HEK293 (cell line): ENCODE measurements around the gene ANKH.

Experiments
- ATF2 ChIP-seq: fragments of 450-650 bp; formaldehyde crosslinking; IDR thresholded peaks from 2 replicates; pipeline ENCODE4 v1.5.1; 2016; ENCODE audit warnings: missing biosample characterization, missing genetic modification characterization, low read depth
- ZNF707 ChIP-seq: fragments of 450-650 bp; formaldehyde crosslinking; IDR thresholded peaks from 2 replicates; pipeline ENCODE4 v1.5.1; 2016; ENCODE audit warnings: missing biosample characterization, missing genetic modification characterization
- TF ChIP-seq, protein P1 (sequence below): fragments of 450-650 bp; formaldehyde crosslinking; IDR thresholded peaks from 2 replicates; pipeline ENCODE4 v1.5.1; 2016; ENCODE audit warnings: missing biosample characterization, missing genetic modification characterization
- TF ChIP-seq, protein P2 (sequence below): fragments of 450-650 bp; formaldehyde crosslinking; IDR thresholded peaks from 2 replicates; pipeline ENCODE4 v1.5.1; 2016; ENCODE audit warnings: missing biosample characterization, missing genetic modification characterization

- TF ChIP-seq, protein P1, sequence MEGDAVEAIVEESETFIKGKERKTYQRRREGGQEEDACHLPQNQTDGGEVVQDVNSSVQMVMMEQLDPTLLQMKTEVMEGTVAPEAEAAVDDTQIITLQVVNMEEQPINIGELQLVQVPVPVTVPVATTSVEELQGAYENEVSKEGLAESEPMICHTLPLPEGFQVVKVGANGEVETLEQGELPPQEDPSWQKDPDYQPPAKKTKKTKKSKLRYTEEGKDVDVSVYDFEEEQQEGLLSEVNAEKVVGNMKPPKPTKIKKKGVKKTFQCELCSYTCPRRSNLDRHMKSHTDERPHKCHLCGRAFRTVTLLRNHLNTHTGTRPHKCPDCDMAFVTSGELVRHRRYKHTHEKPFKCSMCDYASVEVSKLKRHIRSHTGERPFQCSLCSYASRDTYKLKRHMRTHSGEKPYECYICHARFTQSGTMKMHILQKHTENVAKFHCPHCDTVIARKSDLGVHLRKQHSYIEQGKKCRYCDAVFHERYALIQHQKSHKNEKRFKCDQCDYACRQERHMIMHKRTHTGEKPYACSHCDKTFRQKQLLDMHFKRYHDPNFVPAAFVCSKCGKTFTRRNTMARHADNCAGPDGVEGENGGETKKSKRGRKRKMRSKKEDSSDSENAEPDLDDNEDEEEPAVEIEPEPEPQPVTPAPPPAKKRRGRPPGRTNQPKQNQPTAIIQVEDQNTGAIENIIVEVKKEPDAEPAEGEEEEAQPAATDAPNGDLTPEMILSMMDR (tag by site-specific recombination) = no peak
- TF ChIP-seq, protein P2, sequence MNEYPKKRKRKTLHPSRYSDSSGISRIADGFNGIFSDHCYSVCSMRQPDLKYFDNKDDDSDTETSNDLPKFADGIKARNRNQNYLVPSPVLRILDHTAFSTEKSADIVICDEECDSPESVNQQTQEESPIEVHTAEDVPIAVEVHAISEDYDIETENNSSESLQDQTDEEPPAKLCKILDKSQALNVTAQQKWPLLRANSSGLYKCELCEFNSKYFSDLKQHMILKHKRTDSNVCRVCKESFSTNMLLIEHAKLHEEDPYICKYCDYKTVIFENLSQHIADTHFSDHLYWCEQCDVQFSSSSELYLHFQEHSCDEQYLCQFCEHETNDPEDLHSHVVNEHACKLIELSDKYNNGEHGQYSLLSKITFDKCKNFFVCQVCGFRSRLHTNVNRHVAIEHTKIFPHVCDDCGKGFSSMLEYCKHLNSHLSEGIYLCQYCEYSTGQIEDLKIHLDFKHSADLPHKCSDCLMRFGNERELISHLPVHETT (tag by site-specific recombination) = no peak
- peak; percentile 87 for TF ChIP-seq ATF2 (tag by site-specific recombination)
- TF ChIP-seq ZNF707 (tag by site-specific recombination) = no peak
These were observed 36.7 kb downstream of the ANKH start for GRCh38 chr5:14834584-14835550.
